SK-N-SH (cell line): ENCODE measurements around the gene CCN5. TPM values are rescaled to one million over a fixed set of nuclear protein-coding genes. Genes with fewer than 3 reads are reported as not detected.

Experiments
- CTCF ChIA-PET: fragments of 300-600, 350-600 bp; formaldehyde crosslinking; extraction: SDS; loops from one replicate; lab custom pipeline; 2021; lab: Yijun Ruan, JAX
- POLR2A ChIA-PET: fragments of 350-600 bp; sonication (Branson Sonifier 250); formaldehyde crosslinking; extraction: SDS; loops from one replicate; lab custom pipeline; 2020; ENCODE audit warnings: antibody characterized with exemption, inconsistent platforms; lab: Yijun Ruan, JAX
- DNase-seq: peaks from one replicate; pipeline ENCODE4 v3.0.0; 2012
- H2AFZ ChIP-seq: fragments of 200-600 bp; sonication (generic); 2 replicates; pipeline ENCODE4 v1.8.1; 2016; ENCODE audit warnings: antibody characterized with exemption, mild to moderate bottlenecking, low read depth
- H3F3A ChIP-seq: fragments of 200-600 bp; sonication (generic); replicated peaks from 2 replicates; pipeline ENCODE3; 2016; ENCODE audit warnings: antibody characterized with exemption, mild to moderate bottlenecking; ENCODE audit not compliant: insufficient read depth
- H3K27ac ChIP-seq, 2 experiments: fragments of 200-500 bp in 1 of 2; fragments of 200-600 bp in 1 of 2; sonication (Bioruptor generic) in 1 of 2; sonication (generic), shearing (Covaris generic) in 1 of 2; 2 replicates each; pipeline versions ENCODE4 v1.5.1 to v1.6.1; 2014 to 2016; ENCODE audit warnings: low read depth in 2 of 2, inconsistent platforms in 1 of 2, low read length in 1 of 2, mild to moderate bottlenecking in 1 of 2, mixed read lengths in 1 of 2
- H3K27me3 ChIP-seq: fragments of 200-600 bp; sonication (generic), shearing (Covaris generic); 2 replicates; pipeline ENCODE4 v1.6.1; 2016; ENCODE audit warnings: mixed run types; ENCODE audit not compliant: insufficient read depth
- H3K36me3 ChIP-seq, 2 experiments: fragments of 200-500 bp in 1 of 2; fragments of 200-600 bp in 1 of 2; sonication (Bioruptor generic) in 1 of 2; sonication (generic) in 1 of 2; replicated peaks in 1 of 2; 2 replicates each; pipeline versions ENCODE3 to v1.5.1; 2014 to 2016; ENCODE audit warnings: low read length in 1 of 2, mild to moderate bottlenecking in 1 of 2; ENCODE audit not compliant: insufficient read depth in 2 of 2, control insufficient read depth in 1 of 2
- H3K4me1 ChIP-seq, 2 experiments: fragments of 200-500 bp in 1 of 2; fragments of 200-600 bp in 1 of 2; sonication (Bioruptor generic) in 1 of 2; sonication (generic), shearing (Covaris generic) in 1 of 2; 2 replicates each; pipeline versions ENCODE4 v1.5.1 to v1.6.1; 2014 to 2016; ENCODE audit warnings: low read depth in 1 of 2, low read length in 1 of 2, mixed run types in 1 of 2; ENCODE audit not compliant: insufficient read depth in 2 of 2, control insufficient read depth in 1 of 2
- H3K4me2 ChIP-seq: fragments of 200-600 bp; sonication (generic), shearing (Covaris generic); 2 replicates; pipeline ENCODE4 v1.6.1; 2017; ENCODE audit warnings: mixed run types
- H3K4me3 ChIP-seq, 2 experiments: fragments of 200-500 bp in 1 of 2; fragments of 200-600 bp in 1 of 2; sonication (Bioruptor generic) in 1 of 2; sonication (generic), shearing (Covaris generic) in 1 of 2; 2 replicates each; pipeline versions ENCODE4 v1.5.1 to v1.8.1; 2014 to 2016; ENCODE audit warnings: low read depth in 2 of 2, inconsistent platforms in 1 of 2, low read length in 1 of 2, mild to moderate bottlenecking in 1 of 2, mixed read lengths in 1 of 2, moderate library complexity in 1 of 2
- H3K79me2 ChIP-seq: fragments of 200-600 bp; sonication (generic); 2 replicates; pipeline ENCODE4 v1.8.1; 2017; ENCODE audit warnings: mild to moderate bottlenecking; ENCODE audit not compliant: insufficient read depth
- H3K9ac ChIP-seq: fragments of 200-600 bp; sonication (generic); 2 replicates; pipeline ENCODE4 v1.6.1; 2017; ENCODE audit warnings: mixed run types
- H3K9me2 ChIP-seq: fragments of 200-600 bp; sonication (generic); 2 replicates; pipeline ENCODE4 v1.6.1; 2017; ENCODE audit warnings: mixed run types
- H3K9me3 ChIP-seq: fragments of 200-600 bp; sonication (generic); 2 replicates; pipeline ENCODE4 v1.6.1; 2017; ENCODE audit warnings: mixed run types, mild to moderate bottlenecking, moderate library complexity
- H4K20me1 ChIP-seq: fragments of 200-600 bp; sonication (generic); 2 replicates; pipeline ENCODE4 v1.6.1; 2017; ENCODE audit warnings: mild to moderate bottlenecking, mixed run types; ENCODE audit not compliant: insufficient read depth
- FOSL2 ChIP-seq: IDR thresholded peaks from 2 replicates; pipeline ENCODE4 v1.4.0; 2012; ENCODE audit warnings: low read depth, mild to moderate bottlenecking, moderate library complexity, borderline replicate concordance
- FOXJ3 ChIP-seq: sonication (generic); formaldehyde crosslinking; IDR thresholded peaks from 2 replicates; pipeline ENCODE4 v1.5.1; 2020; ENCODE audit warnings: mild to moderate bottlenecking, missing genetic modification reagents
- MEF2A ChIP-seq: IDR thresholded peaks from 2 replicates; pipeline ENCODE4 v1.4.0; 2012; ENCODE audit warnings: low read depth, borderline replicate concordance
- MXI1 ChIP-seq: IDR thresholded peaks from 2 replicates; pipeline ENCODE4 v1.6.1; 2012; ENCODE audit warnings: mild to moderate bottlenecking, low read depth, low read length, improper control_type of control experiment
- NFIC ChIP-seq: IDR thresholded peaks from 2 replicates; pipeline ENCODE4 v1.4.0; 2012; ENCODE audit warnings: borderline replicate concordance
- NRF1 ChIP-seq: IDR thresholded peaks from 2 replicates; pipeline ENCODE4 v1.6.1; 2012; ENCODE audit warnings: low read depth, mild to moderate bottlenecking, low read length
- SMC3 ChIP-seq: IDR thresholded peaks from 2 replicates; pipeline ENCODE4 v1.6.1; 2012; ENCODE audit warnings: low read depth, low read length, improper control_type of control experiment
- TEAD4 ChIP-seq: IDR thresholded peaks from 2 replicates; pipeline ENCODE4 v1.4.0; 2012; ENCODE audit warnings: mild to moderate bottlenecking, borderline replicate concordance; ENCODE audit not compliant: insufficient read depth
- WGBS: methylation state at CpG from one replicate; pipeline ENCODE4 v1.1.6; 2017; ENCODE audit warnings: low lambda C conversion rate; 5-methylcytosine and 5-hydroxymethylcytosine counted together
- polyA plus RNA-seq, 3 experiments: library from polyadenylated mRNA; depleted of rRNA; stranded (reverse); fragments of >200 nt; gene quantifications; 2 replicates each; pipeline ENCODE4 v1.2.3, GENCODE V29; 2012
- TF ChIP-seq, protein P1 (sequence below): fragments of 150-350 bp; IDR thresholded peaks from 2 replicates; pipeline ENCODE4 v1.6.1; 2017; ENCODE audit warnings: antibody characterized with exemption, low read length, low read depth, borderline replicate concordance
- TF ChIP-seq, protein P2 (sequence below): fragments of 200-600 bp; sonication (generic); IDR thresholded peaks from 2 replicates; pipeline ENCODE4 v1.6.1; 2017; ENCODE audit warnings: antibody characterized with exemption, mild to moderate bottlenecking, moderate library complexity
- TF ChIP-seq, protein P3 (sequence below): IDR thresholded peaks from 2 replicates; pipeline ENCODE4 v1.6.1; 2012; ENCODE audit warnings: mild to moderate bottlenecking, low read depth, low read length, moderate library complexity
- TF ChIP-seq, protein P4 (sequence below): fragments of 150-350 bp; IDR thresholded peaks from 2 replicates; pipeline ENCODE4 v1.6.1; 2016; ENCODE audit warnings: mild to moderate bottlenecking, low read depth, low read length
- TF ChIP-seq, protein P5 (sequence below): IDR thresholded peaks from 2 replicates; pipeline ENCODE4; 2012
- TF ChIP-seq, protein P6 (sequence below): IDR thresholded peaks from 2 replicates; pipeline ENCODE4 v1.4.0; 2012; ENCODE audit warnings: low read depth, borderline replicate concordance

Gene CCN5
- polyA plus RNA-seq, 1 of the 3 experiments (the other 2 are of a cell fraction), result 0.05 TPM

DNA sequence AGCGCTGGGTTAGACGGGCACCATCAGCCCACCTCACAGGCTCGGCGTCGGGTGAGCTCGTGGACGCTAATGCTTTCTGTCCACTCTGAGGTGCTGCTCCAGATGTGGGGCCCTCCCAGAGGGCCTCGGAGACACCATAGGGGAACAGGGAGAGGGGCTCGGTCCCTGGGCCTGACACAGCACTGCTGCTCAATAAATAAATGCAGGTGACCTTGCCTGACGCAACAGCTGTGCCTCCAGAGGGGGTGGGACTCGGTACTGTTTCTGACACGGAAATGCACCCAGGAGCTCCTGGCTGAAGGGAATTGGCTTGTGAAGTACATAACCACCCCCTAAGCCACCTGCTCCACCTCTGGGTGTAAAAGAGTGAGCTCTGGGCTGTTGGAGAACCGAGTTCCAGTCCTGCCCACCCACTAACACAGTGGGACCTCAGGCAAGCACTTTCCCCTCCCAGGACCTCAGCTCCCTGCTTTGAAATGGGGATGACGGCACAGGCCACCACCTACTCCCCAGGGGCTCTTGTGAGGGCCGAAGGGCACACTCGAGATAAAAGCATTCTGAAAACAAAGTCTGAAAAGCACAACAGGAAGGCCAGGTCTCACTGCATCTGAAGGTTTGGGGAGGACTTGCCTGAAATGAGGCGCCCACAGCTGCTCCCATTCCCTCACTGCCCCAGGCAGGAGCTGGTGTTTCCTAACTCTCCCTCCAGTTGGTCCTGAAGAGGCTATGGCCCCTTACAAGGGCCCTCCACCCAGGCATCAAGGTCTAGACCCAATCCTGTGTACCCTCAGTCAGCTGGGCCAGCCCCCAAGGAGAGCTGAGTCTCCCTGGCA is 37.1 kb downstream of the CCN5 start:
- Histone ChIP-seq H3K27ac (no peak overlapping the region), H2AFZ (no peak overlapping the region), H3K4me3 (no peak overlapping the region), H3K4me1 (peaks cover 1 to 14% of the 10 kb centered on the region in 2 experiments; a peak in 3 of 4 replicates), H3K4me2 (no peak overlapping the region), H4K20me1 (no peaks in the 10 kb centered on the region), H3K9ac (no peak overlapping the region), H3K36me3 (no peaks in the 10 kb centered on the region), H3K9me3 (no peaks in the 10 kb centered on the region), H3K79me2 (no peaks in the 10 kb centered on the region), H3K9me2 (no peaks in the 10 kb centered on the region), H3F3A (peaks cover 3% of the 10 kb centered on the region), H3K27me3 (no peaks in the 10 kb centered on the region; the same call in 1 of the 2 replicates)
- no peak for DNase-seq
- WGBS, result 45% methylated on average over 5 of the region's 17 CpGs
- CTCF ChIA-PET, result interaction anchor here (1.1 to 3.6 kb wide), 6 partner anchors 10 to 115 kb away, joined by 4 to 11 read pairs (median 6); no protein-coding TSS in a partner anchor
- POLR2A ChIA-PET, result no interaction called here
- TF ChIP-seq SMC3 (no peak), MXI1 (no peak), NFIC (no peak), FOXJ3 (CRISPR knock-in tag) (no peak), MEF2A (no peak), NRF1 (no peak), FOSL2 (no peak), TEAD4 (no peak)
- TF ChIP-seq, protein P1, sequence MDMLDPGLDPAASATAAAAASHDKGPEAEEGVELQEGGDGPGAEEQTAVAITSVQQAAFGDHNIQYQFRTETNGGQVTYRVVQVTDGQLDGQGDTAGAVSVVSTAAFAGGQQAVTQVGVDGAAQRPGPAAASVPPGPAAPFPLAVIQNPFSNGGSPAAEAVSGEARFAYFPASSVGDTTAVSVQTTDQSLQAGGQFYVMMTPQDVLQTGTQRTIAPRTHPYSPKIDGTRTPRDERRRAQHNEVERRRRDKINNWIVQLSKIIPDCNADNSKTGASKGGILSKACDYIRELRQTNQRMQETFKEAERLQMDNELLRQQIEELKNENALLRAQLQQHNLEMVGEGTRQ, result no peak
- TF ChIP-seq, protein P2, sequence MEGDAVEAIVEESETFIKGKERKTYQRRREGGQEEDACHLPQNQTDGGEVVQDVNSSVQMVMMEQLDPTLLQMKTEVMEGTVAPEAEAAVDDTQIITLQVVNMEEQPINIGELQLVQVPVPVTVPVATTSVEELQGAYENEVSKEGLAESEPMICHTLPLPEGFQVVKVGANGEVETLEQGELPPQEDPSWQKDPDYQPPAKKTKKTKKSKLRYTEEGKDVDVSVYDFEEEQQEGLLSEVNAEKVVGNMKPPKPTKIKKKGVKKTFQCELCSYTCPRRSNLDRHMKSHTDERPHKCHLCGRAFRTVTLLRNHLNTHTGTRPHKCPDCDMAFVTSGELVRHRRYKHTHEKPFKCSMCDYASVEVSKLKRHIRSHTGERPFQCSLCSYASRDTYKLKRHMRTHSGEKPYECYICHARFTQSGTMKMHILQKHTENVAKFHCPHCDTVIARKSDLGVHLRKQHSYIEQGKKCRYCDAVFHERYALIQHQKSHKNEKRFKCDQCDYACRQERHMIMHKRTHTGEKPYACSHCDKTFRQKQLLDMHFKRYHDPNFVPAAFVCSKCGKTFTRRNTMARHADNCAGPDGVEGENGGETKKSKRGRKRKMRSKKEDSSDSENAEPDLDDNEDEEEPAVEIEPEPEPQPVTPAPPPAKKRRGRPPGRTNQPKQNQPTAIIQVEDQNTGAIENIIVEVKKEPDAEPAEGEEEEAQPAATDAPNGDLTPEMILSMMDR, result no peak
- TF ChIP-seq, protein P3, sequence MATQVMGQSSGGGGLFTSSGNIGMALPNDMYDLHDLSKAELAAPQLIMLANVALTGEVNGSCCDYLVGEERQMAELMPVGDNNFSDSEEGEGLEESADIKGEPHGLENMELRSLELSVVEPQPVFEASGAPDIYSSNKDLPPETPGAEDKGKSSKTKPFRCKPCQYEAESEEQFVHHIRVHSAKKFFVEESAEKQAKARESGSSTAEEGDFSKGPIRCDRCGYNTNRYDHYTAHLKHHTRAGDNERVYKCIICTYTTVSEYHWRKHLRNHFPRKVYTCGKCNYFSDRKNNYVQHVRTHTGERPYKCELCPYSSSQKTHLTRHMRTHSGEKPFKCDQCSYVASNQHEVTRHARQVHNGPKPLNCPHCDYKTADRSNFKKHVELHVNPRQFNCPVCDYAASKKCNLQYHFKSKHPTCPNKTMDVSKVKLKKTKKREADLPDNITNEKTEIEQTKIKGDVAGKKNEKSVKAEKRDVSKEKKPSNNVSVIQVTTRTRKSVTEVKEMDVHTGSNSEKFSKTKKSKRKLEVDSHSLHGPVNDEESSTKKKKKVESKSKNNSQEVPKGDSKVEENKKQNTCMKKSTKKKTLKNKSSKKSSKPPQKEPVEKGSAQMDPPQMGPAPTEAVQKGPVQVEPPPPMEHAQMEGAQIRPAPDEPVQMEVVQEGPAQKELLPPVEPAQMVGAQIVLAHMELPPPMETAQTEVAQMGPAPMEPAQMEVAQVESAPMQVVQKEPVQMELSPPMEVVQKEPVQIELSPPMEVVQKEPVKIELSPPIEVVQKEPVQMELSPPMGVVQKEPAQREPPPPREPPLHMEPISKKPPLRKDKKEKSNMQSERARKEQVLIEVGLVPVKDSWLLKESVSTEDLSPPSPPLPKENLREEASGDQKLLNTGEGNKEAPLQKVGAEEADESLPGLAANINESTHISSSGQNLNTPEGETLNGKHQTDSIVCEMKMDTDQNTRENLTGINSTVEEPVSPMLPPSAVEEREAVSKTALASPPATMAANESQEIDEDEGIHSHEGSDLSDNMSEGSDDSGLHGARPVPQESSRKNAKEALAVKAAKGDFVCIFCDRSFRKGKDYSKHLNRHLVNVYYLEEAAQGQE, result no peak
- TF ChIP-seq, protein P4, sequence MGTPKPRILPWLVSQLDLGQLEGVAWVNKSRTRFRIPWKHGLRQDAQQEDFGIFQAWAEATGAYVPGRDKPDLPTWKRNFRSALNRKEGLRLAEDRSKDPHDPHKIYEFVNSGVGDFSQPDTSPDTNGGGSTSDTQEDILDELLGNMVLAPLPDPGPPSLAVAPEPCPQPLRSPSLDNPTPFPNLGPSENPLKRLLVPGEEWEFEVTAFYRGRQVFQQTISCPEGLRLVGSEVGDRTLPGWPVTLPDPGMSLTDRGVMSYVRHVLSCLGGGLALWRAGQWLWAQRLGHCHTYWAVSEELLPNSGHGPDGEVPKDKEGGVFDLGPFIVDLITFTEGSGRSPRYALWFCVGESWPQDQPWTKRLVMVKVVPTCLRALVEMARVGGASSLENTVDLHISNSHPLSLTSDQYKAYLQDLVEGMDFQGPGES, result no peak
- TF ChIP-seq, protein P5, sequence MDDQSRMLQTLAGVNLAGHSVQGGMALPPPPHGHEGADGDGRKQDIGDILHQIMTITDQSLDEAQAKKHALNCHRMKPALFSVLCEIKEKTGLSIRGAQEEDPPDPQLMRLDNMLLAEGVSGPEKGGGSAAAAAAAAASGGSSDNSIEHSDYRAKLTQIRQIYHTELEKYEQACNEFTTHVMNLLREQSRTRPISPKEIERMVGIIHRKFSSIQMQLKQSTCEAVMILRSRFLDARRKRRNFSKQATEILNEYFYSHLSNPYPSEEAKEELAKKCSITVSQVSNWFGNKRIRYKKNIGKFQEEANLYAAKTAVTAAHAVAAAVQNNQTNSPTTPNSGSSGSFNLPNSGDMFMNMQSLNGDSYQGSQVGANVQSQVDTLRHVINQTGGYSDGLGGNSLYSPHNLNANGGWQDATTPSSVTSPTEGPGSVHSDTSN, result no peak
- TF ChIP-seq, protein P6, sequence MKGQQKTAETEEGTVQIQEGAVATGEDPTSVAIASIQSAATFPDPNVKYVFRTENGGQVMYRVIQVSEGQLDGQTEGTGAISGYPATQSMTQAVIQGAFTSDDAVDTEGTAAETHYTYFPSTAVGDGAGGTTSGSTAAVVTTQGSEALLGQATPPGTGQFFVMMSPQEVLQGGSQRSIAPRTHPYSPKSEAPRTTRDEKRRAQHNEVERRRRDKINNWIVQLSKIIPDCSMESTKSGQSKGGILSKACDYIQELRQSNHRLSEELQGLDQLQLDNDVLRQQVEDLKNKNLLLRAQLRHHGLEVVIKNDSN, result no peak
